Posterior cingulate gyrus (tissue), 11 donors: ENCODE results near the gene PNMA6E.

Source experiments
- DNase-seq, 10 donors: peaks; one replicate each; pipeline versions ENCODE4 v3.0.0 to v3.0.0-alpha.2; 2020 to 2021; ENCODE audit warnings: mixed read lengths in 3 of 10
- intact Hi-C: fragments of 100-400 bp; cut with DNase I; formaldehyde crosslinking; loops from one replicate; pipeline ENCODE4 v1.15.1; 2023

The PNMA6E gene

GRCh38 chrX:153366878-153367538 lies 34.1 kb downstream of the PNMA6E start:
- intact Hi-C loops, result no loop called here
- DNase-seq, result no peak

GRCh38 chrX:153366119-153366518 lies 35.0 kb downstream of the PNMA6E start:
- intact Hi-C loops, result no loop called here
- DNase-seq, result no peak

- intact Hi-C loops, result no loop called here
- DNase-seq, result no peak
Measured at GRCh38 chrX:153365670-153366069, 35.5 kb downstream of the PNMA6E start.

- intact Hi-C loops, result no loop called here
- DNase-seq, result no peak
Measured at GRCh38 chrX:153361781-153362397, 39.3 kb downstream of the PNMA6E start.

GRCh38 chrX:153357877-153358276 lies 43.3 kb downstream of the PNMA6E start:
- intact Hi-C loops, result no loop called here
- DNase-seq, result no peak

- no peak for DNase-seq
- intact Hi-C loops, result no loop called here
Measured at GRCh38 chrX:153353416-153353815, 47.7 kb downstream of the PNMA6E start.

GRCh38 chrX:153352858-153353257 lies 48.3 kb downstream of the PNMA6E start:
- DNase-seq, result no peak
- intact Hi-C loops, result no loop called here

GRCh38 chrX:153351981-153352380 lies 49.2 kb downstream of the PNMA6E start:
- DNase-seq, result peak in 1 of 10 donors; percentile 26
- intact Hi-C loops, result no loop called here

GRCh38 chrX:153349952-153350351 lies 51.2 kb downstream of the PNMA6E start:
- intact Hi-C loops, result no loop called here
- no peak for DNase-seq

- no peak for DNase-seq
- intact Hi-C loops, result no loop called here
Measured at GRCh38 chrX:153348421-153348820, 52.7 kb downstream of the PNMA6E start.

GRCh38 chrX:153347530-153347929 lies 53.6 kb downstream of the PNMA6E start:
- intact Hi-C loops, result no loop called here
- DNase-seq, result peak in 1 of 10 donors; percentile 73
